ENCODE data around the gene COL6A2. TPM values are rescaled to one million over a fixed set of nuclear protein-coding genes. Genes with fewer than 3 reads are reported as not detected.

COL6A2 gene
- total RNA-seq, 1 experiment from 2014 or later, result 87.0 TPM

DNA sequence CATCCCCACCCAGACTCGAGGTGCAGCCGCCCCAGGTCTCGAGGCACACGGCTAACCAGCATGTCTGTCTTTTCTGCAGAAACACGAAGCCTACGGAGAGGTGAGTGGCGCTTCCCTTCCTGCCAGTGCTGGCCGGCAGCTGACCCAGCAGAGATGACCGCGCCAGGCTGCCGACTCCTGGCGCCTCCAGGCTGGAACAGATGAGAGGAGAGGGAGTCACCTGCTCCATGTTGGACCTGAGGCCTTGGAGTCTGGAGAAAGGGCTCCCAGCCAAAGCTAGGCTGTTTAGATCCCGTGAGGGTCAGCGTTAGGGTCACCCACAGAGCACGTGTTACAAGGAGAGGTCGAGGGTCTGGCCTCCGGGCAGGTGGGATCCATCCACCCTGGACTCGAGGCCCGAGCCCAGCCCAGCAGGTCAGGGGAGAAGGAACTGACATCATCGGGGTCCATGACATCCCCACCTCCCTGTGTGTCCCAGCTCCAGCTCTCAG, 14.9 kb downstream of the COL6A2 start:
- no peaks in the 10 kb centered on the region for H3K79me2 ChIP-seq (ENCODE audit: insufficient read depth, low read length)
- no peaks in the 10 kb centered on the region for H3K4me1 ChIP-seq (ENCODE audit: control insufficient read depth in 1 of 2, insufficient read depth in 2 of 2, low read length in 2 of 2)
- H2AFZ ChIP-seq (ENCODE audit: low read depth, low read length, poor library complexity, severe bottlenecking), result no peak overlapping the region
- no peak overlapping the region for H3K9ac ChIP-seq (ENCODE audit: low read length)
- no peak overlapping the region for H3K4me3 ChIP-seq (replicated peaks in 1 of 2; ENCODE audit: low read depth in 1 of 2, low read length in 2 of 2)
- no peak for ATAC-seq
- H3K9me2 ChIP-seq (ENCODE audit: insufficient read depth), result no peaks in the 10 kb centered on the region
- POLR2A ChIA-PET, result no interaction called here
- RAD21 ChIA-PET (ENCODE audit: low non-redundant PET in 1 of 2, low total read pairs in 2 of 2, uncharacterized antibody in 2 of 2, unreplicated experiment in 2 of 2), result no interaction called here
- H3K27ac ChIP-seq (ENCODE audit: low read depth, low read length), result no peak overlapping the region
- peaks cover 3 to 6% of the 10 kb centered on the region in 2 experiments; a peak in 2 of 4 replicates for H3K9me3 ChIP-seq (ENCODE audit: control insufficient read depth in 1 of 2, insufficient read depth in 1 of 2, low read depth in 1 of 2, low read length in 2 of 2)
- BruUV-seq (replicated peaks), result no TSS peak
- CTCF ChIA-PET, result no interaction called here
- H3K27me3 ChIP-seq (ENCODE audit: insufficient read depth, low read length), result no peaks in the 10 kb centered on the region
- no peak overlapping the region for H3K4me2 ChIP-seq (ENCODE audit: low read length)
- DNase-seq (ENCODE audit: low read depth, low spot score), result no peak
- no peaks in the 10 kb centered on the region for H4K20me1 ChIP-seq (ENCODE audit: insufficient read depth)
- H3K36me3 ChIP-seq (ENCODE audit: control insufficient read depth in 1 of 2, insufficient read depth in 2 of 2, low read length in 2 of 2), result peaks cover 6 to 18% of the 10 kb centered on the region in 2 experiments; a peak in 3 of 4 replicates
- TF ChIP-seq SRF (IDR thresholded peaks at IDR 0.05; ENCODE audit: low read depth) (no peak), EZH2 (IDR thresholded peaks at IDR 0.05) (no peak), EGR1 (IDR thresholded peaks at IDR 0.05; ENCODE audit: low read depth) (no peak), POLR2A (IDR thresholded peaks at IDR 0.05; ENCODE audit: borderline replicate concordance, extremely low read depth, insufficient read depth, insufficient read length) (no peak)
- TF ChIP-seq, protein P1, sequence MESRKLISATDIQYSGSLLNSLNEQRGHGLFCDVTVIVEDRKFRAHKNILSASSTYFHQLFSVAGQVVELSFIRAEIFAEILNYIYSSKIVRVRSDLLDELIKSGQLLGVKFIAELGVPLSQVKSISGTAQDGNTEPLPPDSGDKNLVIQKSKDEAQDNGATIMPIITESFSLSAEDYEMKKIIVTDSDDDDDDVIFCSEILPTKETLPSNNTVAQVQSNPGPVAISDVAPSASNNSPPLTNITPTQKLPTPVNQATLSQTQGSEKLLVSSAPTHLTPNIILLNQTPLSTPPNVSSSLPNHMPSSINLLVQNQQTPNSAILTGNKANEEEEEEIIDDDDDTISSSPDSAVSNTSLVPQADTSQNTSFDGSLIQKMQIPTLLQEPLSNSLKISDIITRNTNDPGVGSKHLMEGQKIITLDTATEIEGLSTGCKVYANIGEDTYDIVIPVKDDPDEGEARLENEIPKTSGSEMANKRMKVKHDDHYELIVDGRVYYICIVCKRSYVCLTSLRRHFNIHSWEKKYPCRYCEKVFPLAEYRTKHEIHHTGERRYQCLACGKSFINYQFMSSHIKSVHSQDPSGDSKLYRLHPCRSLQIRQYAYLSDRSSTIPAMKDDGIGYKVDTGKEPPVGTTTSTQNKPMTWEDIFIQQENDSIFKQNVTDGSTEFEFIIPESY (IDR thresholded peaks at IDR 0.05; ENCODE audit: extremely low read depth, insufficient replicate concordance, low read length), result no peak
- intact Hi-C loops (cut with micrococcal nuclease), result no loop called here

DNA sequence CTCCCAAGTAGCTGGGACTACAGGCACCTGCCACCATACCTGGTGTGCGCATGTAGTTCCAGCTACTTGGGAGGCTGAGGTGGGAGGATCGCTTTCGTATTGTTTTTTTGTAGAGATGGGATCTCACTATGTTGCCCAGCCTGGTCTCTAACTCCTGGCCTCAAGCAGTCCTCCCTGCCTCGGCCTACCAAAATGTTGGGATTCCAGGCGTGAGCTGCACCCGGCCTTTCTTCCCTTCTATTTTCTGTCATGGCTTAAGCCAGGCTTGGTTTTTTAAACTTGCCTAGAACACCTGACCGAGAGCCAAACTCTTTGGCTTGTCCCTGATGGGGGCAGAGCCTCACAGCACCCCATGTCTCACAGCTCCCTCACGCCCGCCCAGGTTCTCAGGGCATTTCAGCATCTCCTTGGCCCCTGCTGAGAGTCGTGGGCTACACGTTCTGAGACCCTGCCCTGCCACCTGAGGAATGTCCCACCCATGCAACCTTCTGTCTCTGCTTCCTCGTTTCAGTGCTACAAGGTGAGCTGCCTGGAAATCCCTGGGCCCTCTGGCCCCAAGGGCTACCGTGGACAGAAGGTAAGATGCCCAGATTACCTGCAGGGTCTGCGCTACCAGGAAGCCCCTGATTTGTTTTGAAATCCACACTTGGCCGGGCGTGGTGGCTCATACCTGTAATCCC, 15.7 kb downstream of the COL6A2 start:
- Histone ChIP-seq H3K9me2 (ENCODE audit: insufficient read depth) (no peaks in the 10 kb centered on the region), H3K4me3 (replicated peaks in 1 of 2; ENCODE audit: low read depth in 1 of 2, low read length in 2 of 2) (no peak overlapping the region), H3K4me2 (ENCODE audit: low read length) (no peak overlapping the region), H3K9ac (ENCODE audit: low read length) (no peak overlapping the region), H3K27ac (ENCODE audit: low read depth, low read length) (no peak overlapping the region), H3K79me2 (ENCODE audit: insufficient read depth, low read length) (no peaks in the 10 kb centered on the region), H2AFZ (ENCODE audit: low read depth, low read length, poor library complexity, severe bottlenecking) (no peak overlapping the region), H3K9me3 (ENCODE audit: control insufficient read depth in 1 of 2, insufficient read depth in 1 of 2, low read depth in 1 of 2, low read length in 2 of 2) (no peaks in the 10 kb centered on the region; a peak in 2 of 4 replicates), H3K36me3 (ENCODE audit: control insufficient read depth in 1 of 2, insufficient read depth in 2 of 2, low read length in 2 of 2) (peaks cover 6 to 18% of the 10 kb centered on the region in 2 experiments; a peak in 3 of 4 replicates), H4K20me1 (ENCODE audit: insufficient read depth) (no peaks in the 10 kb centered on the region), H3K27me3 (ENCODE audit: insufficient read depth, low read length) (no peaks in the 10 kb centered on the region), H3K4me1 (ENCODE audit: control insufficient read depth in 1 of 2, insufficient read depth in 2 of 2, low read length in 2 of 2) (no peaks in the 10 kb centered on the region)
- DNase-seq (ENCODE audit: low read depth, low spot score) (no peak), ATAC-seq (no peak)
- BruUV-seq (replicated peaks), result no TSS peak
- ChIA-PET RAD21 (ENCODE audit: low non-redundant PET in 1 of 2, low total read pairs in 2 of 2, uncharacterized antibody in 2 of 2, unreplicated experiment in 2 of 2) (no interaction called here), POLR2A (no interaction called here), CTCF (no interaction called here)
- intact Hi-C loops (cut with micrococcal nuclease), result no loop called here
- TF ChIP-seq SRF (IDR thresholded peaks at IDR 0.05; ENCODE audit: low read depth) (no peak), FOSL1 (IDR thresholded peaks at IDR 0.05; ENCODE audit: low read depth) (no peak), CBX3 (IDR thresholded peaks at IDR 0.05; ENCODE audit: low read depth) (no peak), YY1 (IDR thresholded peaks at IDR 0.05; ENCODE audit: extremely low read depth, insufficient replicate concordance, low read depth, low read length) (no peak)
- TF ChIP-seq, protein P2, sequence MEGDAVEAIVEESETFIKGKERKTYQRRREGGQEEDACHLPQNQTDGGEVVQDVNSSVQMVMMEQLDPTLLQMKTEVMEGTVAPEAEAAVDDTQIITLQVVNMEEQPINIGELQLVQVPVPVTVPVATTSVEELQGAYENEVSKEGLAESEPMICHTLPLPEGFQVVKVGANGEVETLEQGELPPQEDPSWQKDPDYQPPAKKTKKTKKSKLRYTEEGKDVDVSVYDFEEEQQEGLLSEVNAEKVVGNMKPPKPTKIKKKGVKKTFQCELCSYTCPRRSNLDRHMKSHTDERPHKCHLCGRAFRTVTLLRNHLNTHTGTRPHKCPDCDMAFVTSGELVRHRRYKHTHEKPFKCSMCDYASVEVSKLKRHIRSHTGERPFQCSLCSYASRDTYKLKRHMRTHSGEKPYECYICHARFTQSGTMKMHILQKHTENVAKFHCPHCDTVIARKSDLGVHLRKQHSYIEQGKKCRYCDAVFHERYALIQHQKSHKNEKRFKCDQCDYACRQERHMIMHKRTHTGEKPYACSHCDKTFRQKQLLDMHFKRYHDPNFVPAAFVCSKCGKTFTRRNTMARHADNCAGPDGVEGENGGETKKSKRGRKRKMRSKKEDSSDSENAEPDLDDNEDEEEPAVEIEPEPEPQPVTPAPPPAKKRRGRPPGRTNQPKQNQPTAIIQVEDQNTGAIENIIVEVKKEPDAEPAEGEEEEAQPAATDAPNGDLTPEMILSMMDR (IDR thresholded peaks at IDR 0.05 in 2 of 3, conservative IDR thresholded peaks at IDR 0.05 in 1 of 3; ENCODE audit: borderline replicate concordance in 1 of 3, insufficient read depth in 1 of 3, low read depth in 2 of 3, low read length in 2 of 3), result no peak

All from HCT116 (cell line).